B cell (primary cell): ENCODE data around the gene KLHL7.

Experiments used
- CTCF ChIP-seq: fragments of 200-600 bp; IDR thresholded peaks from one replicate; pipeline ENCODE4 v1.8.0; 2022; ENCODE audit warnings: antibody characterized with exemption, mild to moderate bottlenecking
- EZH2 ChIP-seq: IDR thresholded peaks from 2 replicates; pipeline ENCODE4 v1.6.1; 2012; ENCODE audit warnings: borderline replicate concordance, low read depth, mild to moderate bottlenecking, moderate library complexity, low read length; ENCODE audit not compliant: insufficient read depth, poor library complexity, severe bottlenecking

- no peak for TF ChIP-seq CTCF
- no peak for TF ChIP-seq EZH2
These were observed 47.0 kb upstream of the KLHL7 start for GRCh38 chr7:23058408-23059096.
